Measurements from ENCODE around the gene SLC17A4.

Gene SLC17A4

GRCh38 chr6:25777031-25777430 lies 22.5 kb downstream of the SLC17A4 start:
- no peak overlapping the region for H3K27ac ChIP-seq
- DNase-seq (ENCODE audit: low spot score), result no peak
- TF ChIP-seq CTCF (conservative IDR thresholded peaks at IDR 0.05; ENCODE audit: low read depth), result no peak
- CTCF ChIA-PET, result no interaction called here
- POLR2A ChIA-PET (ENCODE audit: low non-redundant PET), result no interaction called here

- POLR2A ChIA-PET (ENCODE audit: low non-redundant PET), result no interaction called here
- H3K27ac ChIP-seq, result no peak overlapping the region
- no peak for TF ChIP-seq CTCF (conservative IDR thresholded peaks at IDR 0.05; ENCODE audit: low read depth)
- DNase-seq (ENCODE audit: low spot score), result no peak
- CTCF ChIA-PET, result no interaction called here
Observed at GRCh38 chr6:25777856-25778649, 23.5 kb downstream of the SLC17A4 start.

- CTCF ChIA-PET, result interaction anchor here (0.6 to 0.7 kb wide), 2 partner anchors 88 to 768 kb away, joined by 3 to 5 read pairs; no protein-coding TSS in a partner anchor
- no peak for TF ChIP-seq CTCF (conservative IDR thresholded peaks at IDR 0.05; ENCODE audit: low read depth)
Observed at GRCh38 chr6:25781134-25781533, 26.6 kb downstream of the SLC17A4 start.

GRCh38 chr6:25787428-25787827 lies 32.9 kb downstream of the SLC17A4 start:
- TF ChIP-seq CTCF (conservative IDR thresholded peaks at IDR 0.05; ENCODE audit: low read depth), result no peak
- POLR2A ChIA-PET (ENCODE audit: low non-redundant PET), result no interaction called here
- CTCF ChIA-PET, result interaction anchor here (0.6 kb wide), 2 partner anchors 103 to 1728 kb away, joined by 3 to 5 read pairs; no protein-coding TSS in a partner anchor
- DNase-seq (ENCODE audit: low spot score), result no peak
- no peak overlapping the region for H3K27ac ChIP-seq

More at GRCh38 chr6:25781134-25781533, 26.6 kb downstream of the SLC17A4 start:
- POLR2A ChIA-PET (ENCODE audit: low non-redundant PET), result no interaction called here
- no peak for DNase-seq (ENCODE audit: low spot score)
- no peak overlapping the region for H3K27ac ChIP-seq

GRCh38 chr6:25788305-25788922 lies 33.9 kb downstream of the SLC17A4 start:
- no peak overlapping the region for H3K27ac ChIP-seq
- TF ChIP-seq CTCF (conservative IDR thresholded peaks at IDR 0.05; ENCODE audit: low read depth), result peak; percentile 23; the same call in 1 of the 2 replicates
- ChIA-PET POLR2A (ENCODE audit: low non-redundant PET) (no interaction called here), CTCF (interaction anchor here (0.6 kb wide), 1 partner anchor 110 kb away, joined by 3 read pairs; no protein-coding TSS in a partner anchor)
- peak; percentile 33 for DNase-seq (ENCODE audit: low spot score)

GRCh38 chr6:25789475-25789874 lies 34.9 kb downstream of the SLC17A4 start:
- no peak for TF ChIP-seq CTCF (conservative IDR thresholded peaks at IDR 0.05; ENCODE audit: low read depth)
- H3K27ac ChIP-seq, result no peak overlapping the region
- ChIA-PET CTCF (interaction anchor here (0.5 kb wide), 1 partner anchor 234 kb away, joined by 4 read pairs; no protein-coding TSS in a partner anchor), POLR2A (ENCODE audit: low non-redundant PET) (no interaction called here)
- no peak for DNase-seq (ENCODE audit: low spot score)
